MM.1S (cell line): ENCODE measurements around the gene NCKAP5.

ENCODE experiments used
- DNase-seq: peaks from one replicate; pipeline ENCODE4 v3.0.0-alpha.2; 2015
- H2AFZ ChIP-seq: fragments of 300-600 bp; sonication (generic); 2 replicates; pipeline ENCODE4 v1.6.0; 2016; ENCODE audit warnings: antibody characterized with exemption, low read length
- H3F3A ChIP-seq: fragments of 300-600 bp; sonication (generic); 2 replicates; pipeline ENCODE4 v1.6.1; 2016; ENCODE audit warnings: mild to moderate bottlenecking, antibody characterized with exemption, low read length, moderate library complexity, mixed read lengths; ENCODE audit not compliant: insufficient read depth
- H3K27ac ChIP-seq: fragments of 300-600 bp; sonication (generic); 2 replicates; pipeline ENCODE4 v1.5.1; 2016; ENCODE audit warnings: mild to moderate bottlenecking, low read length
- H3K27me3 ChIP-seq: fragments of 300-600 bp; sonication (generic); replicated peaks from 2 replicates; pipeline ENCODE4 v1.6.0; 2016; ENCODE audit warnings: low read length; ENCODE audit not compliant: insufficient read depth
- H3K36me3 ChIP-seq: fragments of 300-600 bp; sonication (generic); replicated peaks from 2 replicates; pipeline ENCODE4 v1.6.1; 2016; ENCODE audit warnings: mild to moderate bottlenecking, low read length, mixed read lengths; ENCODE audit not compliant: insufficient read depth
- H3K4me1 ChIP-seq: fragments of 300-600 bp; sonication (generic); 2 replicates; pipeline ENCODE4 v1.6.1; 2016; ENCODE audit warnings: low read length, mixed read lengths
- H3K4me2 ChIP-seq: fragments of 300-600 bp; sonication (generic); 2 replicates; pipeline ENCODE4 v1.6.0; 2016; ENCODE audit warnings: low read depth, low read length
- H3K4me3 ChIP-seq: fragments of 300-600 bp; sonication (generic); 2 replicates; pipeline ENCODE4 v1.5.1; 2016; ENCODE audit warnings: low read length, mixed read lengths
- H3K79me2 ChIP-seq: fragments of 300-600 bp; sonication (generic); 2 replicates; pipeline ENCODE4 v1.6.1; 2016; ENCODE audit warnings: mixed run types, low read length, mixed read lengths
- H3K9ac ChIP-seq: fragments of 300-600 bp; sonication (generic); 2 replicates; pipeline ENCODE4 v1.6.1; 2016; ENCODE audit warnings: low read length, mixed read lengths
- H3K9me2 ChIP-seq: fragments of 300-600 bp; sonication (generic); replicated peaks from 2 replicates; pipeline ENCODE4 v1.6.1; 2016; ENCODE audit warnings: mild to moderate bottlenecking, low read length, mixed read lengths; ENCODE audit not compliant: insufficient read depth
- H3K9me3 ChIP-seq: fragments of 300-600 bp; sonication (generic); replicated peaks from 2 replicates; pipeline ENCODE4 v1.6.1; 2016; ENCODE audit warnings: mild to moderate bottlenecking, low read length, mixed read lengths; ENCODE audit not compliant: insufficient read depth
- H4K20me1 ChIP-seq: fragments of 300-600 bp; sonication (generic); 2 replicates; pipeline ENCODE4 v1.6.1; 2016; ENCODE audit warnings: mild to moderate bottlenecking, low read length, moderate library complexity, mixed read lengths; ENCODE audit not compliant: insufficient read depth
- EZH2 ChIP-seq: fragments of 300-600 bp; sonication (generic); optimal IDR thresholded peaks from 2 replicates; pipeline ENCODE3; 2017; ENCODE audit warnings: low read depth, mild to moderate bottlenecking, antibody characterized with exemption, low read length, mixed read lengths
- EZH2phosphoT487 ChIP-seq: fragments of 300-600 bp; sonication (generic); IDR thresholded peaks from 2 replicates; pipeline ENCODE4 v1.6.1; 2018; ENCODE audit warnings: antibody characterized with exemption, low read length
- TF ChIP-seq, protein P1 (sequence below): fragments of 300-600 bp; sonication (generic); IDR thresholded peaks from 2 replicates; pipeline ENCODE4 v1.5.1; 2016; ENCODE audit warnings: antibody characterized with exemption, low read length, mixed read lengths

The NCKAP5 gene

DNA sequence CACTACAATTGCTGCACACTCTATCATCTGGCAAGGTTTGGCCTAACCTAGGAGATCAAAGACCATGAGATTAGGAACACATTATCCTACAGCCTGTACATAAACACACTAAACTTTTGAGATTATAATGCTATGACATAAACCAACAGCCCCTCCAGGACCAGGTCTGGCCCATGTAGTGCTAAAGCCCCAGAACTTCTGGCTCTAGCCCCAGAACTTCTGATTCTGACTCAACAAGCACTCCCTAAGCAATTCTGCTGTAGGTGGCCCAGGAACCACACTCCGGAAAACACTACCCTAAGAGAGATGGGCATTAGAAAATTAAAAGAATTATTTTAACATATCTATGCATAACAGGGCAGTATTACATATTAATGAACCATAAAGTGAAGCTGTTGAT lies 528.7 kb downstream of the NCKAP5 start:
- Histone ChIP-seq H2AFZ (no peak overlapping the region), H4K20me1 (no peaks in the 10 kb centered on the region), H3K4me3 (no peak overlapping the region), H3F3A (no peaks in the 10 kb centered on the region), H3K9ac (no peak overlapping the region), H3K79me2 (no peaks in the 10 kb centered on the region), H3K27me3 (no peaks in the 10 kb centered on the region), H3K4me2 (no peak overlapping the region), H3K9me3 (no peaks in the 10 kb centered on the region), H3K27ac (no peak overlapping the region), H3K36me3 (no peaks in the 10 kb centered on the region), H3K9me2 (no peaks in the 10 kb centered on the region), H3K4me1 (no peaks in the 10 kb centered on the region)
- DNase-seq: no peak
- no peak for TF ChIP-seq EZH2
- TF ChIP-seq, protein P1, sequence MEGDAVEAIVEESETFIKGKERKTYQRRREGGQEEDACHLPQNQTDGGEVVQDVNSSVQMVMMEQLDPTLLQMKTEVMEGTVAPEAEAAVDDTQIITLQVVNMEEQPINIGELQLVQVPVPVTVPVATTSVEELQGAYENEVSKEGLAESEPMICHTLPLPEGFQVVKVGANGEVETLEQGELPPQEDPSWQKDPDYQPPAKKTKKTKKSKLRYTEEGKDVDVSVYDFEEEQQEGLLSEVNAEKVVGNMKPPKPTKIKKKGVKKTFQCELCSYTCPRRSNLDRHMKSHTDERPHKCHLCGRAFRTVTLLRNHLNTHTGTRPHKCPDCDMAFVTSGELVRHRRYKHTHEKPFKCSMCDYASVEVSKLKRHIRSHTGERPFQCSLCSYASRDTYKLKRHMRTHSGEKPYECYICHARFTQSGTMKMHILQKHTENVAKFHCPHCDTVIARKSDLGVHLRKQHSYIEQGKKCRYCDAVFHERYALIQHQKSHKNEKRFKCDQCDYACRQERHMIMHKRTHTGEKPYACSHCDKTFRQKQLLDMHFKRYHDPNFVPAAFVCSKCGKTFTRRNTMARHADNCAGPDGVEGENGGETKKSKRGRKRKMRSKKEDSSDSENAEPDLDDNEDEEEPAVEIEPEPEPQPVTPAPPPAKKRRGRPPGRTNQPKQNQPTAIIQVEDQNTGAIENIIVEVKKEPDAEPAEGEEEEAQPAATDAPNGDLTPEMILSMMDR: no peak
- TF ChIP-seq EZH2phosphoT487: no peak

DNA sequence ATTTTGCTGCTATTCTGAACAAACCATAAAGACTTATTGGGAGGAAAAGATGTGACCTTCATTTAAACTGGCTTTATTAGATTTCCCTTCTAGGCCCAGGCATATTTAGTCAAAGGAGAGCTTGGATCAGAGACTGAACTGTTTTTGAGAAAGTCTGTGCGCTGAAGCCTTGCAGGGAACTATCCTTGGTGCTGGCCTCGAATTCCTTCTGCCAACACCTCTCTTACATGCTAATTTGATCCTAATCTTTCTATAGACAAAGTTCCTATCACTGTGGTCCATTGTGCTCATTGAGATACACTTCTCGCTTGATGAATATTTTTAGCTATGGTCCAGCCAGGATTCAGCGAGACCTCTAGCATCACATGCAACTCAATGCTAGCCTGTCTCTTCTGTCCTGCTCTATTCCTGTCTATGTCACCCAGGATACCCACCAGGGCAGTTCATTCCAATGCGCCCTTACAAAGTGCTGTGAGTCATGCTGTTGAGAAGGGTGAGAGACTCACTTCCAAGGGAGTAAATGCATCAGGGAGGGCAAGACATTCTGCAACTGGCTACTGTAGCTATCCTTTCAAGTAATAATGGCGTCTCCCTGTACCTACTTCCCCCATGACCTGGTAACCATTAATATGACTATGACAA lies 541.6 kb downstream of the NCKAP5 start:
- H3K36me3 ChIP-seq: no peaks in the 10 kb centered on the region
- H3F3A ChIP-seq: no peaks in the 10 kb centered on the region
- H2AFZ ChIP-seq: no peak overlapping the region
- no peaks in the 10 kb centered on the region for H3K79me2 ChIP-seq
- H3K27ac ChIP-seq: no peak overlapping the region
- H3K9me2 ChIP-seq: no peaks in the 10 kb centered on the region
- no peak overlapping the region for H3K4me2 ChIP-seq
- DNase-seq: no peak
- no peak for TF ChIP-seq EZH2phosphoT487
- no peak for TF ChIP-seq EZH2
- H3K9ac ChIP-seq: no peak overlapping the region
- H3K4me1 ChIP-seq: no peaks in the 10 kb centered on the region
- H3K4me3 ChIP-seq: no peak overlapping the region
- H4K20me1 ChIP-seq: no peaks in the 10 kb centered on the region
- H3K27me3 ChIP-seq: no peaks in the 10 kb centered on the region
- H3K9me3 ChIP-seq: no peaks in the 10 kb centered on the region

DNA sequence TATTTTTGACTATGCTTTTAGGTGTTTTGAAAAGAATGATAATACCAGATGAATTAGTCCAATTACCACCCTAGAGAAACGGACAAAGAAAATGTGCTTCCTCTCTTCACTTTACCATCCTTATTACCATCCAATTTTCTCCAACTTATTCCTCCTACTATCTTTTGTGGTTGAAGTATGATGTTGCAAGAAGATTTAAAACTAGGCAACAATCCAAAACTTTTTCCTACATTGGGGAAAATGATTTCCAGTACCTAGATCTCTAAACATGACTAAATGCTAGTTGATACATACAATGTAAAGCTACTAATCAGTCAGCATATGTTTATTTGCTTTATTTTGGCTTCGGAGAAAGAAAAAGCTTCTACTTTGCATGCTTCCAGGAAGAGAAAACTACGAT lies 543.3 kb downstream of the NCKAP5 start:
- Histone ChIP-seq H3K9me2 (no peaks in the 10 kb centered on the region), H3F3A (no peaks in the 10 kb centered on the region), H3K27ac (no peak overlapping the region), H3K4me2 (no peak overlapping the region), H3K79me2 (no peaks in the 10 kb centered on the region), H3K9ac (no peak overlapping the region), H3K27me3 (no peaks in the 10 kb centered on the region), H4K20me1 (no peaks in the 10 kb centered on the region), H2AFZ (no peak overlapping the region), H3K36me3 (no peaks in the 10 kb centered on the region), H3K4me1 (no peaks in the 10 kb centered on the region), H3K9me3 (no peaks in the 10 kb centered on the region), H3K4me3 (no peak overlapping the region)
- TF ChIP-seq EZH2phosphoT487 (no peak), EZH2 (no peak)
- TF ChIP-seq, protein P1: no peak
- no peak for DNase-seq

DNA sequence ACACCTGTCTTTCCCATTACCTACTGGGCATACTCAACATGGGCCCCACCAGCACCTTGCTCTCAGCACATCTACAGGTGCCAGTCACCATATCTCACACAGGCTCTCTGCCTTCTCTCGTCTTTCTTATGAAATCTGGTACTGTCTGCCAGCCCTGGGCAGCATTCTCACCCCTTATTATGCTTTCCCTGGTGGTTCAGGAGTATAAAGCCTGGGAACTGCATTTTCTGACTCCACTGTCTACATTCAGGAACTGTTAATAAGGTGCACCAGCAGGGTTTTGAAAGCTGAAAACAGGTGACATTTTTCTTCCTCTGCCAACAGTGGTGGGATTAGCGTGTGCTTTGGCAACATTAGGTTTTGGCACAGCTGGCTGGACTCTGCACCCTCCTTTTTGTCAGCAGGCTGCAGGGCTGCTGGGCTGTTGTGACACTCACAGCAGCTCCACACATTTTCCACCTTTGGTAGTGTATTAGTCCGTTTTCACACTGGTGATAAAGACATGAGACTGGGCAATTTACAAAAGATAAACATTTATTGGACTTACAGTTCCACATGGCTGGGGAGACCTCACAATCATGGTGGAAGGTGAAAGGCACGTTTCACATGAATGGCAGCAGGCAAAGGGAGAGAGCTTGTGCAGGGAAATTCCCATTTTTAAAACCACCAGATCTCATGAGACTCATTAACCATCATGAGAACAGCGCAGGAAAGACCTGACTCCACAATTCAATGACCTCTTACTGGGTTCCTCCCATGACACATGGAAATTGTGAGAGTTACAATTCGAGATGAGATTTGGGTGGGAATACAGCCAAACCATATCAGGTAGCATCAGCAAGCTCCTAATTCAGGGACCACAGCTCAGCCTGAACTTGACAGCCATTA lies 555.2 kb downstream of the NCKAP5 start:
- DNase-seq: no peak
- no peaks in the 10 kb centered on the region for H3K36me3 ChIP-seq
- no peak overlapping the region for H3K9ac ChIP-seq
- H3K27me3 ChIP-seq: no peaks in the 10 kb centered on the region
- no peaks in the 10 kb centered on the region for H3F3A ChIP-seq
- H3K27ac ChIP-seq: no peak overlapping the region
- H3K79me2 ChIP-seq: no peaks in the 10 kb centered on the region
- no peaks in the 10 kb centered on the region for H3K9me3 ChIP-seq
- no peaks in the 10 kb centered on the region for H4K20me1 ChIP-seq
- H3K4me1 ChIP-seq: no peaks in the 10 kb centered on the region
- H3K4me3 ChIP-seq: no peak overlapping the region
- TF ChIP-seq EZH2phosphoT487 (no peak), EZH2 (no peak)
- TF ChIP-seq, protein P1: no peak
- H3K9me2 ChIP-seq: no peaks in the 10 kb centered on the region
- H3K4me2 ChIP-seq: no peak overlapping the region
- no peak overlapping the region for H2AFZ ChIP-seq
